A673 (cell line): ENCODE results near the gene FURIN. TPM values are rescaled to one million over a fixed set of nuclear protein-coding genes. Genes with fewer than 3 reads are reported as not detected.

Source experiments
- BruUV-seq: library from RNA; stranded (reverse); fragments of 400-500 nt; replicated peaks from 2 replicates; lab custom pipeline; 2021; lab: Mats Ljungman, UMichigan
- CTCF ChIA-PET: fragments of 300-600 bp; sonication (Branson Sonifier 250); formaldehyde crosslinking; loops from one replicate; lab custom pipeline; 2022; ENCODE audit warnings: antibody characterized with exemption; lab: Charles Lee
- POLR2A ChIA-PET: fragments of 300-600 bp; sonication (Branson Sonifier 250); formaldehyde crosslinking; loops from one replicate; lab custom pipeline; 2022; ENCODE audit warnings: antibody characterized with exemption; ENCODE audit not compliant: low non-redundant PET; lab: Charles Lee
- DNase-seq: peaks from one replicate; pipeline ENCODE4 v3.0.0-alpha.2; 2015; ENCODE audit warnings: low spot score
- H3K27ac ChIP-seq: fragments of 200-600 bp; sonication (generic); 2 replicates; pipeline ENCODE4 v1.5.1; 2016; ENCODE audit warnings: mixed run types, low read depth, mild to moderate bottlenecking, mixed read lengths, antibody characterized with exemption, low read length; ENCODE audit not compliant: poor library complexity, severe bottlenecking
- H3K27me3 ChIP-seq: fragments of 200-600 bp; sonication (generic); replicated peaks from 2 replicates; pipeline ENCODE4 v1.6.1; 2017; ENCODE audit warnings: mixed run types, low read depth, mild to moderate bottlenecking, mixed read lengths, antibody characterized with exemption, low read length; ENCODE audit not compliant: insufficient read depth, poor library complexity
- H3K36me3 ChIP-seq: fragments of 200-600 bp; sonication (generic); 2 replicates; pipeline ENCODE4 v1.6.1; 2016; ENCODE audit warnings: mixed run types, mild to moderate bottlenecking, mixed read lengths, antibody characterized with exemption, low read length; ENCODE audit not compliant: insufficient read depth, poor library complexity, severe bottlenecking
- H3K4me1 ChIP-seq: fragments of 200-600 bp; sonication (generic); 2 replicates; pipeline ENCODE4 v1.6.1; 2017; ENCODE audit warnings: mixed run types, mild to moderate bottlenecking, mixed read lengths, antibody characterized with exemption, low read length; ENCODE audit not compliant: insufficient read depth, poor library complexity, severe bottlenecking
- H3K4me3 ChIP-seq: fragments of 200-600 bp; sonication (generic); 2 replicates; pipeline ENCODE4 v1.5.1; 2016; ENCODE audit warnings: low read depth, mixed run types, mild to moderate bottlenecking, mixed read lengths, low read length; ENCODE audit not compliant: poor library complexity, severe bottlenecking
- H3K9me3 ChIP-seq: fragments of 200-600 bp; sonication (generic); 2 replicates; pipeline ENCODE4 v1.6.1; 2016; ENCODE audit warnings: mixed run types, low read depth, mild to moderate bottlenecking, mixed read lengths, antibody characterized with exemption, low read length; ENCODE audit not compliant: poor library complexity, severe bottlenecking
- CTCF ChIP-seq: fragments of 300-800, 200-600 bp; sonication (generic); conservative IDR thresholded peaks from 2 replicates; pipeline ENCODE4 v1.5.1; 2017; ENCODE audit warnings: low read depth, mild to moderate bottlenecking, antibody characterized with exemption, low read length, moderate library complexity, mixed read lengths
- EZH2 ChIP-seq: fragments of 200-600 bp; sonication (generic); IDR thresholded peaks from 2 replicates; pipeline ENCODE4 v1.6.1; 2017; ENCODE audit warnings: borderline replicate concordance, low read depth, mild to moderate bottlenecking, mixed read lengths, antibody characterized with exemption, low read length; ENCODE audit not compliant: poor library complexity, severe bottlenecking
- intact Hi-C: fragments of 100-400 bp; cut with micrococcal nuclease; formaldehyde crosslinking; loops from one replicate; pipeline ENCODE4 v1.10.0; 2022; ENCODE audit not compliant: unreplicated experiment
- total RNA-seq: library from RNA; stranded (reverse); gene quantifications from 2 replicates; pipeline ENCODE4 v1.2.3, GENCODE V29; 2021

Gene FURIN
- total RNA-seq, 1 experiment from 2014 or later = 63.4 TPM

- no peak overlapping the region for H3K4me3 ChIP-seq
- intact Hi-C loops = no loop called here
- H3K27me3 ChIP-seq = no peaks in the 10 kb centered on the region
- no peak for TF ChIP-seq EZH2
- no peak for TF ChIP-seq CTCF
- H3K9me3 ChIP-seq = no peaks in the 10 kb centered on the region
- no peaks in the 10 kb centered on the region for H3K36me3 ChIP-seq
- DNase-seq = no peak
- BruUV-seq = no TSS peak
- CTCF ChIA-PET = no interaction called here
- POLR2A ChIA-PET = no interaction called here
- H3K27ac ChIP-seq = peak overlapping the region; percentile 90
- H3K4me1 ChIP-seq = peaks cover 45% of the 10 kb centered on the region
Observed at GRCh38 chr15:90869140-90869541, 753 bp downstream of the FURIN start.

GRCh38 chr15:90869601-90870353 is 1.4 kb downstream of the FURIN start:
- no TSS peak for BruUV-seq
- H3K27me3 ChIP-seq = no peaks in the 10 kb centered on the region
- intact Hi-C loops = loop anchor here (2.0 to 5.0 kb wide), 2 partner anchors 31 to 207 kb away; no protein-coding TSS in a partner anchor
- H3K9me3 ChIP-seq = no peaks in the 10 kb centered on the region
- H3K4me3 ChIP-seq = no peak overlapping the region
- TF ChIP-seq CTCF = no peak
- TF ChIP-seq EZH2 = no peak
- ChIA-PET CTCF (interaction anchor here (1.1 kb wide), 1 partner anchor 62 kb away, joined by 3 read pairs; no protein-coding TSS in a partner anchor), POLR2A (interaction anchor here (0.6 kb wide), 1 partner anchor 775 kb away, joined by 5 read pairs; no protein-coding TSS in a partner anchor)
- no peaks in the 10 kb centered on the region for H3K36me3 ChIP-seq
- peak overlapping the region; percentile 90 for H3K27ac ChIP-seq
- peak; percentile 94 for DNase-seq
- H3K4me1 ChIP-seq = peaks cover 45% of the 10 kb centered on the region

GRCh38 chr15:90870354-90871138 is 2.2 kb downstream of the FURIN start:
- POLR2A ChIA-PET = no interaction called here
- peak; percentile 63 for DNase-seq
- peak overlapping the region; percentile 90 for H3K27ac ChIP-seq
- TF ChIP-seq EZH2 = no peak
- TF ChIP-seq CTCF = no peak
- intact Hi-C loops = loop anchor here (2.0 to 5.0 kb wide), 2 partner anchors 32 to 208 kb away; no protein-coding TSS in a partner anchor
- CTCF ChIA-PET = interaction anchor here (0.6 to 1.1 kb wide), 2 partner anchors 61 to 1134 kb away, joined by 3 to 4 read pairs; no protein-coding TSS in a partner anchor
- BruUV-seq = TSS peak; percentile 65
- peaks cover 45% of the 10 kb centered on the region for H3K4me1 ChIP-seq
- peak overlapping the region; percentile 86 for H3K4me3 ChIP-seq
- no peaks in the 10 kb centered on the region for H3K27me3 ChIP-seq
- H3K9me3 ChIP-seq = no peaks in the 10 kb centered on the region
- no peaks in the 10 kb centered on the region for H3K36me3 ChIP-seq
